ENCODE measurements around the gene CFTR. TPM values are rescaled to one million over a fixed set of nuclear protein-coding genes. Genes with fewer than 3 reads are reported as not detected.

CFTR gene
- total and polyA plus RNA-seq, 2 of the 8 experiments (the other 6 are each of a cell fraction or from before 2014, with no cell fraction given): 1.2 to 1.6 TPM

DNA sequence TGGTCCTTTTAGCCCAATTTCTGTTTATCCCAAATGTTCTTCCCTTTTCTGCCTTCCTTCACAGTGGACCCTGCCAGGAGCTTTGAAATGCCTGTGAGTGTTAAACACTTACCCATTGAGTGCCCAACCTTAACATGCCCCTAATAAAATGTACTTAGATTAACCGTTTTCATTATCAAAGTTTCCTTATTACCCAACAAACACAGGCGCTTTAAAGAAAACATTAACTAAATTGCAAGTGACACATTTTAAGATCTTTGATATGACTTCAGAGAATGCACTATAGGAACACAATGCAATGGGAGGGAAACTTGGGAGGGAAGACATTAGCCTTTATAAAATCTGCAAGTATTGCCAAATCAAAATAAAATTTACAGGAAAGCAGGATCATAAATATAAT lies 177.0 kb downstream of the CFTR start:
- H2BK12ac ChIP-seq (ENCODE audit: low read depth, low read length): no peak overlapping the region
- CTCF ChIA-PET (ENCODE audit: partially characterized antibody): no interaction called here

More for the DNA sequence above, 177.0 kb downstream of the CFTR start:
- Histone ChIP-seq H3K23me2 (ENCODE audit: low read depth, low read length) (no peaks in the 10 kb centered on the region), H2BK5ac (ENCODE audit: low read depth, low read length) (no peak overlapping the region), H4K5ac (ENCODE audit: insufficient read length, low read depth, low read length) (no peak overlapping the region), H3K79me1 (ENCODE audit: low read depth, low read length) (no peaks in the 10 kb centered on the region), H4K20me1 (replicated peaks in 1 of 2; ENCODE audit: control insufficient read depth in 1 of 2, insufficient read depth in 2 of 2, low read length in 2 of 2) (no peaks in the 10 kb centered on the region), H4K8ac (ENCODE audit: extremely low read depth, insufficient read depth, low read length) (no peak overlapping the region), H3K23ac (ENCODE audit: insufficient read length) (no peak overlapping the region), H3K4me1 (replicated peaks in 1 of 4; ENCODE audit: control insufficient read depth in 3 of 4, insufficient read depth in 4 of 4, low read length in 3 of 4) (peaks cover 4 to 5% (median 5%) of the 10 kb centered on the region in 4 experiments; a peak in 4 of 7 replicates), H3K27me3 (replicated peaks in 1 of 4; ENCODE audit: control insufficient read depth in 3 of 4, extremely low read depth in 1 of 4, insufficient read depth in 3 of 4, low read length in 3 of 4) (no peaks in the 10 kb centered on the region), H2BK120ac (replicated peaks; ENCODE audit: low read depth, low read length) (no peak overlapping the region), H3K14ac (ENCODE audit: insufficient read length) (no peak overlapping the region), H3K4me2 (ENCODE audit: insufficient read depth in 1 of 2, low read depth in 2 of 2, low read length in 2 of 2) (no peak overlapping the region), H3K9me3 (ENCODE audit: insufficient read depth in 2 of 2, low read depth in 1 of 2, low read length in 1 of 2) (no peaks in the 10 kb centered on the region), H2AFZ (ENCODE audit: low read length) (no peak overlapping the region), H3K79me2 (ENCODE audit: control insufficient read depth in 1 of 2, insufficient read depth in 2 of 2, low read length in 2 of 2) (no peaks in the 10 kb centered on the region), H3K36me3 (ENCODE audit: control insufficient read depth in 2 of 4, insufficient read depth in 4 of 4, low read length in 3 of 4) (no peaks in the 10 kb centered on the region), H3K56ac (replicated peaks; ENCODE audit: insufficient read length, low read depth, low read length) (no peak overlapping the region), H2BK15ac (ENCODE audit: low read length) (no peak overlapping the region), H3K27ac (ENCODE audit: low read depth, low read length) (no peak overlapping the region), H2AK5ac (ENCODE audit: low read depth, low read length) (no peak overlapping the region), H3K4ac (replicated peaks; ENCODE audit: insufficient read length, low read depth, low read length) (no peak overlapping the region), H3K9ac (replicated peaks in 1 of 4; ENCODE audit: extremely low read depth in 1 of 4, low read depth in 3 of 4, low read length in 3 of 4) (no peak overlapping the region), H2BK20ac (ENCODE audit: low read length) (no peak overlapping the region), H3K18ac (ENCODE audit: extremely low read depth, low read length) (no peak overlapping the region), H4K91ac (replicated peaks; ENCODE audit: insufficient read length, low read length) (no peak overlapping the region), H3K4me3 (ENCODE audit: extremely low read depth in 1 of 4, insufficient read depth in 2 of 4, low read depth in 3 of 4, low read length in 4 of 4) (no peak overlapping the region)
- POLR2A ChIA-PET (ENCODE audit: partially characterized antibody): no interaction called here
- TF ChIP-seq CHD2 (IDR thresholded peaks at IDR 0.05; ENCODE audit: low read length): no peak
- FAIRE-seq (no peak), DNase-seq (ENCODE audit: low read depth in 1 of 2, low spot score in 2 of 2) (no peak)
- 92% methylated on average over 2 of the region's 2 CpGs; no CpG with 5 or more reads in 1 of the 2 experiments for WGBS, 2 experiments (ENCODE audit: extremely low coverage in 1 of 2, insufficient coverage in 1 of 2, insufficient read length in 1 of 2, insufficient replicate concordance in 2 of 2, low coverage in 1 of 2, low lambda C conversion rate in 2 of 2, missing lambda C conversion rate in 1 of 2)
